ENCODE measurements around the gene CLTA.
A peak's percentile ranks its signal among the peaks of the same experiment; 100 is the strongest.

The CLTA gene

DNA sequence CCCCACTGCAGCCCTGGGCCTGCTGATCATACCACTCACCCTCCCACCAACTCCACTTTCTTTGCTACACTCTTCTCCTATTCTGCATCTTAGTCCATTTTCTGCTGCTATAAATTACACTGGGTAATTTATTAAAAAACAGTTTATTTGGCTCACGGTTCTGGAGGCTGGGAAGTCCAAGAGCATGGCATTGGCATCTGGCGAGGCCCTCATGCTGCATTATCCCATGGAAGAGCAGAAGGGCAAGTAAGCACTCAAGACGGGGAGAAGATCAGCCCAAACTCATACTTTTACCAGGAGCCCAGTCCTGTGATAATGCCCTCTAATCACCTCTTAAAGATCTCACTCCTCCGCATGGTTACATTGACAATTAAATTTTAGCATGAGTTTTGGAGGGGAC lies 44.8 kb upstream of the CLTA start:
- TF ChIP-seq, protein P1, sequence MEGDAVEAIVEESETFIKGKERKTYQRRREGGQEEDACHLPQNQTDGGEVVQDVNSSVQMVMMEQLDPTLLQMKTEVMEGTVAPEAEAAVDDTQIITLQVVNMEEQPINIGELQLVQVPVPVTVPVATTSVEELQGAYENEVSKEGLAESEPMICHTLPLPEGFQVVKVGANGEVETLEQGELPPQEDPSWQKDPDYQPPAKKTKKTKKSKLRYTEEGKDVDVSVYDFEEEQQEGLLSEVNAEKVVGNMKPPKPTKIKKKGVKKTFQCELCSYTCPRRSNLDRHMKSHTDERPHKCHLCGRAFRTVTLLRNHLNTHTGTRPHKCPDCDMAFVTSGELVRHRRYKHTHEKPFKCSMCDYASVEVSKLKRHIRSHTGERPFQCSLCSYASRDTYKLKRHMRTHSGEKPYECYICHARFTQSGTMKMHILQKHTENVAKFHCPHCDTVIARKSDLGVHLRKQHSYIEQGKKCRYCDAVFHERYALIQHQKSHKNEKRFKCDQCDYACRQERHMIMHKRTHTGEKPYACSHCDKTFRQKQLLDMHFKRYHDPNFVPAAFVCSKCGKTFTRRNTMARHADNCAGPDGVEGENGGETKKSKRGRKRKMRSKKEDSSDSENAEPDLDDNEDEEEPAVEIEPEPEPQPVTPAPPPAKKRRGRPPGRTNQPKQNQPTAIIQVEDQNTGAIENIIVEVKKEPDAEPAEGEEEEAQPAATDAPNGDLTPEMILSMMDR (conservative IDR thresholded peaks at IDR 0.05; ENCODE audit: control insufficient read depth, insufficient read depth, low read depth, low read length) = no peak
- no peak overlapping the region for H3K4me3 ChIP-seq (ENCODE audit: control insufficient read depth, low read depth, low read length)

DNA sequence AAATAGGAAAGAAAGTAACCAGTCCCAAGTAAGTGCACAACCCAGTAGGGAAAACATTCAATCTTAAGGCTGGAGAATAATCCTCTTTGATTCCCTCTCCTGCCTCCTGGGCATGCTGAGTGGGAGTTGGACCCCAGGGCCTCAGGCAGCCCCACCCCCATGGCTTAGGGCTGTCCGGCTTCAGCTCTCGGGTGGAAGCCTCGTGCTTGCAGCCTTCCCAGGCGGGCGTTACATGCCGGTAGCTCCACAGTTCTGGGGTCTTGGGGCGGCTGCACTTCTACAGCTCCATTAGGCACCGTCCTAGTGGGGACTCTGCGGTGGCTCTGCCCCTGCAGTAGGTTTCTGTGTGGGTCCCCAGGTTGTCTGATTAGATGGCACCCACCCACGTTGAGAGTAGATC lies 44.1 kb upstream of the CLTA start:
- TF ChIP-seq, protein P1 (conservative IDR thresholded peaks at IDR 0.05; ENCODE audit: control insufficient read depth, insufficient read depth, low read depth, low read length) = no peak
- DNase-seq (ENCODE audit: low read depth) = no peak
- no peak overlapping the region for H3K4me3 ChIP-seq (ENCODE audit: control insufficient read depth, low read depth, low read length)

More for the DNA sequence above, 44.8 kb upstream of the CLTA start:
- DNase-seq (ENCODE audit: low read depth) = no peak

DNA sequence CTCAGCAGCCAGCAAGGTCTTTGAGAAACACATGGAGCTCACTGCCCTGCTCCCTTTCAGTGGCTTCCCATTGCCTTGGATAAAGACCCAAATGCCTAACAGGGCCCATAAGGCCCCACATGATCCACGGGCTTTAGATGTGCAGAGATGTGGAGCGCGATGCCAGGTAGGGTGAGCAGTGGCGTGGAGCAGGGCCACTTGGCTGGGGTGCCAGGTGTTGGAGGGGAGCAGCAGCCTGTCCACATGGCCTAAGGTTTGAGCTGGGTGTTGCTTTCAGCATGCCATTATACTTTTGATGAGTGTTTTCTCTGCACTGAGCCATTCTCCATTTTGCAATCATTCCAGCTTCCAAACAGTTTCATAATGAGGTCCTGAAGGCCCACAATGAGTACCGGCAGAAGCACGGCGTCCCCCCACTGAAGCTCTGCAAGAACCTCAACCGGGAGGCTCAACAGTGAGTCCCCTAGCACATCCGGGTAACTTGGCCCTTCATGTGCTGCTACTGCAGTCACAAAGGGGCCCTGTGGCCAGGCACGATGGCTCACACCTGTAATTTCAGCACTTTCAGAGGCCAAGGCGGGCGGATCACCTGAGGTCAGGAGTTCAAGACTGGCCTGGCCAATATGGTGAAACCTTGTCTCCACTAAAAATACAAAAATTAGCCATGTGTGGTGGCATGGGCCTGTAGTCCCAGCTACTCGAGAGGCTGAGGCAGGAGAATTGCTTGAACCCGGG lies 43.1 kb upstream of the CLTA start:
- TF ChIP-seq, protein P1 (conservative IDR thresholded peaks at IDR 0.05; ENCODE audit: control insufficient read depth, insufficient read depth, low read depth, low read length) = no peak
- H3K4me3 ChIP-seq (ENCODE audit: control insufficient read depth, low read depth, low read length) = no peak overlapping the region
- no peak for DNase-seq (ENCODE audit: low read depth)

DNA sequence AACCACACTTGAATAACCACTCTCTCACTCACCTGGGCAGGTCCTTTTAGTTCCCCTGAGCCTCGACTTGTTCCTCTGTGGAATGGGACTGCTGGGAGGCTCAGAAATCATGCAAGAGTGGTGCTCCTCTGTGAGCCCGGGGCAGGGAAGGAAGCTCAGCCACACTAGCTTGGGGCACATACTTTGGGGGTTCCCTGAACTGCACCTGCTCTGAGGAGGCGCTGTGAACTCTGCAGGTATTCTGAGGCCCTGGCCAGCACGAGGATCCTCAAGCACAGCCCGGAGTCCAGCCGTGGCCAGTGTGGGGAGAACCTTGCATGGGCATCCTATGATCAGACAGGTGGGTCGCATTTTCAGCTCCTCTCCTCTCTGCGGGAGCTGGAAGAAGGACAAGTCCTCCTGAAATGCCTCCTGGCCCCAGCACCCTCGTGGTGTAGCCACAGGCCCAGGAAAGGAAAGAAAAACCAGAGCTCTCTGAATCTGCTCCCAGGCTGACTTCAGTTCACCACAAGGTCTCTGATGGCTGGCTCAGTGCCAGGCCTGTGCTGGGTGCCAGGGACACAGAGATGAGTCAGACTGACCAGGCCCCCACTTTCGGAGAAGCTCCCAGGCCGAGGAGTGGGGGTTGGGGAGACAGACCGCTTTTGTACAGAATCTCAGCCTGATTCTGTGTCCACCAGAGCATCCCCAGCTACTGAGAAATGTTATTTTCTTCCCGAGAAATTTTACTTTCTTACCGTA lies 42.2 kb upstream of the CLTA start:
- TF ChIP-seq, protein P1 (conservative IDR thresholded peaks at IDR 0.05; ENCODE audit: control insufficient read depth, insufficient read depth, low read depth, low read length) = no peak
- H3K4me3 ChIP-seq (ENCODE audit: control insufficient read depth, low read depth, low read length) = no peak overlapping the region
- peak; percentile 99 for DNase-seq (ENCODE audit: low read depth)

DNA sequence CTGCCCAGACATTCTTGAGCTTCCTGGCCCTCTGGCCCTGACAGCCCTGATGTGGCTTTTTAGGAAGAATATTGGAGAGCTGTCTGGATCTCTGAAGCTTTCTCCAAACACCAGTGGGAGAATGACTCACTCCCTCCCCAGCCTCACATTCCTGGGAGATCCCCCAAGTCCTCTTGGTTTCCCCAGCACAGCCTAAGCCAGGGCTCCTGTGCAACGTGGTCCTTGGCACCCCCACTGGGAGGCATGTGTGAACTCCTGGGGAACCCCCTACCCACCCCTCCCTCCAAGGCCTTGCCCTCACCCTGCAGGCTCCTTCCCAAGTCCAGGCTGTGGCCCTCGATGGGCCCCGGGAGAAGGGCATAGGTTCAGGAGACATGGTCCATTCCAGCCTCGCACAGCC lies 41.5 kb upstream of the CLTA start:
- DNase-seq (ENCODE audit: low read depth) = peak; percentile 80
- peak overlapping the region; percentile 6 for H3K4me3 ChIP-seq (ENCODE audit: control insufficient read depth, low read depth, low read length)
- TF ChIP-seq, protein P1 (conservative IDR thresholded peaks at IDR 0.05; ENCODE audit: control insufficient read depth, insufficient read depth, low read depth, low read length) = no peak

DNA sequence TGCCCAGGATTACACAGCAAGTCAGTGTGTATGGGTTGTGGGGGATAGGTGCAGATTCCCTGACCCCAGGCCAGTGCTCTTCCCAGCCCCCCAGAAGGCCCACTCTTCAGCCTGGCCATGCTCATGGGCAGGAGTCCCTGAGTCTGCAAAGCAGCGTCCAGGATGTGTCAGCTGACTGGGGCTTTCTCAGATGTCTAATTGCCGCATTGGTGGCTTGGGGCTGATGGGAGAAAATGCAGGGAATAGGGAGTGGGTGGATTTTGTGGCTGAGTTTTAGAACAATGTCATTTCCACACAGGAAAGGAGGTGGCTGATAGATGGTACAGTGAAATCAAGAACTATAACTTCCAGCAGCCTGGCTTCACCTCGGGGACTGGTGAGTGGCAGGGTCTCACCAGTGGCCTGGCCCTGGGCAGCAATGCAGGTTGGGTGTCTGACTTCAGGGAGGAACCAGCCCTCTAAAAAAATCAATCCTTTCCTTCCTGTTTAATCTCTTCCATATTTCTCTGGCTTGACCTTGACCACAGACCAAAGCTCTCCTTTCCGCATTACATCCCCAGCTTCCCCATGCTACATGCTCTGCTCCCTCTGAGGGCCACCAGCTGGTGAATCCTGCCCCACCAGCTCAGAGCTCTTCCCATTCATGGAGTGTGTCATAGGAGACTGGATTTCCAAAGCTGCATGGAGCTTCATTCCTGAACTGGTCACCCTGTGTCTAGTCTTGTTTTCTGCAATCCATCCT lies 40.0 kb upstream of the CLTA start:
- TF ChIP-seq, protein P1 (conservative IDR thresholded peaks at IDR 0.05; ENCODE audit: control insufficient read depth, insufficient read depth, low read depth, low read length) = no peak
- DNase-seq (ENCODE audit: low read depth) = peak; percentile 64
- H3K4me3 ChIP-seq (ENCODE audit: control insufficient read depth, low read depth, low read length) = no peak overlapping the region

Data from fibroblast of mammary gland (primary cell).